GM19239 (cell line): ENCODE results near the gene SND1.

ENCODE experiments used
- DNase-seq: peaks from one replicate; pipeline ENCODE4 v3.0.0; 2011; ENCODE audit warnings: low spot score; ENCODE audit not compliant: insufficient read length
- FAIRE-seq: peaks from 2 replicates; lab custom pipeline; 2011; peaks lifted over from hg19 to GRCh38; lab: Jason Lieb, UNC

SND1 gene

DNA sequence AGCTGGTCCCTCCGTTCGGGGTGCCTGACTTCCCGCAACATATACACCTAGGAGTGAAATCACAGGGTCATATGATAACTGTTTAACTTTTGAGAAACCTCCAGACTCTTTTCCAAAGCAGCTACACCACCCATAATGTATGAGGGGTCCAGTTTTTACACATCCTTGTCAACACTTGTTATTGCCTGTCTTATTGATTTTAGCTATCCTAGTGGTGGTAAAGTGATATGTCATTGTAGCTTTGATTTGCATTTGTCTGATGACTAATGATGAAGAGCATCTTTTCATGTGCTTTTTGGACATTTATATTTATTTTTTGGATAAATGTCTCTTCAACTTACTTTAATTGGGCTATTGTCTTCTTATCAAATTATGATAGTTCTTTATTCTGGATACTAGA is 29.0 kb downstream of the SND1 start:
- DNase-seq (no peak), FAIRE-seq (no peak)

DNA sequence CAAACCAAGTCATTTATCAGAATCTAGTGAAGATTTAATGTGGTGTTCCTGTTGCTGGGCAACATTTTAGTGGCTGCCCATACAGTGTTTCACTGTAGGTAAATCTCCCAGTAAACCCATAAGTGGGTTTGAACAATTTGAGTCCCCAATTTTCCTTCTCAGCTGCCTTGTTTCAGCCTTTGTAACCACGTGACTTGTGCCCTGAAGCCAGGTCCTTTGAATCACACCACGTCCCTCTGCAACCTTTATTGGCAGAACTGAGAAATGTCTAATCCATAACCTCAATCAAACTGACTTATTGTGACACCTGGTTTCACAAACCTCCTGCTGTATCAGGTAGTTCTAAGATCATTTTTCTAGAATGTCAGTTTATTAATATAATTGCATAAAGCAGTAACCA is 30.1 kb downstream of the SND1 start:
- DNase-seq (no peak), FAIRE-seq (no peak)

DNA sequence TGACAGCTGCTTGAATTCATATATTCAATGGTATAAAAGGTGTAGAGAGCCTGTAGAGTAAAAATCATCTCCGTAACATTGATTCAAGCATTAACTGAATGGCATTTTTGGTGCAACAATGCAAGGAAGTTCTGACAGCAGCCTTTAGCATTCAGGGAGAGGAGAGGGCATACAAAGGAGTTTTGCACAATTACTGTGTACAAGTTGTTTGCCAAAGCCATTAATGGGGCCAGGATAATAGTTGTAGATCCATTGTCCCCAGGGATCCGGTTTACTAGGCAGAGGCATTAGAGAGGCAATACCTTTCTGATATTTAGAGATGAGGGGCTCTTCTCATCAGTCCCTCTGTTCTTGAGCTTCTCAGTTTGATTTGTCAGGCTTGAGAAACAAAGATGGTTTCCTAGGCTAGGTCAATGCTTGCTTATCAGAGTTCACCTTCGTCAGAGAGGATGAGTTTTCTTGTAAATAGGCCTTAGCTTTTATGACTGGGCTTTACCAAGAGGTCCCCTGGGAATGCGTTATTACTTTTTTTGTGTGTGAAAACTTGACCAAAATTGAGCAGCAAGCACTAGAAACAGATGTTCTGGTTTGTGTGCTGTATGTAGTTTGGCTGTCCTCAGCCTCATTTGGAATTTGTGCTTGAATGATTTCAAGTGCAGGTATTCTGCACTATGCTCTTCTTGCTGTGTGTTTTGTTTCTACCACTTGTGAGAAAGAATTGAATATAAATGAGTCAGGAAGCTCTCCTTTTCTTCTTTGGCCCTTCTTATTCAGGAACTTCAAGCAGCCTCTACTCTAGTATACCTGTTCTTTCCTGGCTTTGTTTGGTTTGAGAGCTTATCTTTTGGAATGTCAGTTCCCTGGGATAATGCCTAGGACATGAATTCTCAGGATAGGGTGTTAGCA is 32.0 kb downstream of the SND1 start:
- DNase-seq (no peak), FAIRE-seq (peak; percentile 77)

DNA sequence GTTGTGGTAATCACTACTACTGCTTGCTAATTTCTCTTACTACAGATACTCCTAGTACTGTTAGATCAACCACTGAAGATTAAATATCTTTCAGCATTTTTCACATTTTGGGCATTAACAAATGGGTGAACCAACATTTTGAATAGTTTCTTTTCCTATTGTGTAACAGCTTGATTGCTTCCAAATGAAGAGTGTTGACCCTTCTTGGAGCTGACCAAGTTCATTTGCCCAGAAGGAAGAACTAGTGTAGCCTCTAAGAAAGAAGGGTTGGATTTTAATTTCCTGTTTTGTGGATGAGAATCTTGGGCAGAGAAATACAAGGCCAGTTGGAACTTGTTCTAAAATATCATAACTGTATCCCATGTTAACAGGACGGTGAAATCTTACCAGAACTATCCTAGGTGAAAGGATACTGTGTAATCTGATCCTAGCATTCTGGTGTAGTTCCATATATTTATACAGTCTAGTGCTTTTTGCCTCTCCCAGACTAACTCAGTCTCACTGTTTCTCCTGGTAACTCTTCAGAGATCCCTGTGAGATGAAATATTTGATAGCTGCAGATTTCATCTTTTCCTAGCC is 37.3 kb downstream of the SND1 start:
- FAIRE-seq (no peak), DNase-seq (no peak)

DNA sequence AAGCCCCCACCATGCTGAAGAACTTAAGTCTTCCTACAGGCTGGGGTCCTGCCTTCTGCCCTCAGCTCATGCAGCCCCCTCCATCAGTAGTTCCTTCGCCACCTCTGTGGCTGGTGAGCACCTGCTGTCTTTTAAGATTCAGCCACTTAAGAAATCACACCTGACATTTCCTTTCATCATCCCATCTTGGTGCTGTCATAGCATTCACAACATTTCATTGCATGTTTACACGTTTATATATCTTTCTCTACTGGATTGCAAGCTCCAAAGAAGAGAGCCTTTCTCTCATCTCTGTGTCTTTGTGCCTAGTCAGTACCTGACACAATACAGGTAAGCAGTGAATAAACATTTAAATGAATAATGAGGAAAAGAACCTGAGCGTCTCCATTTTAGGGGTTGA is 38.3 kb downstream of the SND1 start:
- no peak for DNase-seq

DNA sequence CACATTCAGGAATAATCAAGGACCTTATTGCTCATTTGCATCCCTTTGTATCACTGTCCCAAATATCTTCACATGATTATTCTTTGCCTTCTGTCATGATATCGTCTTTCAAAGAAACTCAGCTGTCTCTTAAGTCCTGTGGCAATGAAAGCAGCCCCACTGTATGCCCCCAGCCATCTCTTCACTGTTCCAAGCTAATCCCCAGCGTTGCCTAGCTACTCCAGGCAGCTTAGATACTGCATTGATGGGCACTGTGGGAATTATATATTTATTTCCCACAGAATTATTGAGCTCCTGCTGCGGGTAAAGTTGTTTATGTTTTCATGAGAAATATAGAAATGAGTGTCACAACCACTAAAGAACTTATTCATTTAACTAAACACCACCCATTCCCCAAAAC is 38.8 kb downstream of the SND1 start:
- DNase-seq = no peak
- no peak for FAIRE-seq

More for the DNA sequence above, 38.3 kb downstream of the SND1 start:
- no peak for FAIRE-seq

DNA sequence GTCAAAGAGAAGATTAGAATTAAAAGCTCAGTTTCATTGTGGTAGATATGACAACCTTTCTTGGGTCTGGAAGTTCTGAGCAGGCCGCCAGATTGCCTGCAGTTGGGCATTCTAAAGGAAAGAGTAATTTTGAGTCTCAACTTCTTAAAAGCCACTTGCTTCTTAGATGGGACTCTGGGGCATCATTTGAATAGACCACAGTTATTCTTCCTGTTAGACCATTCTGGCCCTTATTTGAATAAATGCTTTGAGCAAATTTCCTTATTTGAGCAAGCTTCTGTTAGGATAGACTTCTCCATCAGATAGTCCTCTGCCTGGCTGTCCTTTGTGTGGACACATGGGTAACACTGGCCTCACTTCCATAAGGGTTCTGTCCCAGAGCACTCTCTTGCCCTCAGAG is 40.2 kb downstream of the SND1 start:
- DNase-seq (no peak), FAIRE-seq (peak; percentile 18)

DNA sequence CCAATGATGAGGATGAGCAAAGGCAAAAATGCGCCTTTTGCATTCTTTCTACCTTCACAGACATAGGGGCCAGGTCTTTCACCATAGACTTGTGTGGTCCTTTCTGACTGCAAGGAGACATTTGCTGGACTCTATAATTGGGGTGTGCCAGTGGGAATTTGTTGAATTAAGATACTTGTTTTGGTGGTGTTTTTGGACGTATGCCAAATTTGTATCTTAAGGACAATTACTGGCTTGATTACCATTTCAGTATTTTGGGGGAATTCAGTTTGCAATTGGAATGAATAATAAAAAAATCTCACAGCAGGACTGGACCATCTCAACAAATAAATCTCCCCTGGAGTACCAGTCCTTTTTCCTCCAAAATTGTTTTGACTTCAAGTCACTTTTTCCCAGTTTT is 47.9 kb downstream of the SND1 start:
- DNase-seq (no peak), FAIRE-seq (no peak)

DNA sequence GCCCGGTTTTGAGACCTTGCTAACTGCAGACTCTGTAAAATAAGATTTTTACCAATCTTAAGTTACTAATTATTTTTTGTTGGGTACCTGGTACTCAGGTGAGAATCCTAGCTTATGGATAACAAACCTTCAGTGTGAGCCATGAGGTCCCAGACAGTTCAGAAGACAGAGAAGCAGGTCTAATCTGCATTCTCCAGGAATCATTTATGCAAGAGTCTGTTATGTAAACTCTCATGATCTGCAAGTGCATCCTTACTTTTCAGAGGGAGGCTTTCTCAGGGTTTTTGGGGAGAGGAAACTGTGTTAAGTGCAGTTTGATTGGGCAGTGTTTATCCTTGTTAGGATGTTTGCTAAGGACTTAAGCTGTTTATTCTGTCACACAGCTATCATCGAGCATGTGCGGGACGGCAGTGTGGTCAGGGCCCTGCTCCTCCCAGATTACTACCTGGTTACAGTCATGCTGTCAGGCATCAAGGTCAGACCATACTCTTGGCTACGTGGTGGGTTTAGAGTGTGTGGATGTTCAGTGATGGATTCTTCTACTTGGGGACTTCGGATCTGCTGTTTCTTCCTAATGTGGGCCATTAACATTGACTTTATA is 50.2 kb downstream of the SND1 start:
- DNase-seq = no peak
- no peak for FAIRE-seq

DNA sequence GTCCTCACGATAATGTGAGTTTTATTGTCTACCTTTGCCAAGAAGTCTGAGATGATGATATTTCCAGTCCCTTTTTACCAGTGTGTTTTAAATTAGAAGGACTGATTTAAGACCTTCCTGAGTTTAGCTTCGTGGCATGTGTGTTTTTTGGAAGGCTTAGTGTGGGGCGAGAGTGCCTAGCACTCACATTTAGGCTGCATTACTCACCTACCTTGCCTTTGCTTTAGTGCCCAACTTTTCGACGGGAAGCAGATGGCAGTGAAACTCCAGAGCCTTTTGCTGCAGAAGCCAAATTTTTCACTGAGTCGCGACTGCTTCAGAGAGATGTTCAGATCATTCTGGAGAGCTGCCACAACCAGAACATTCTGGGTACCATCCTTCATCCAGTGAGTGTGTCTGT is 50.9 kb downstream of the SND1 start:
- FAIRE-seq (no peak), DNase-seq (no peak)

DNA sequence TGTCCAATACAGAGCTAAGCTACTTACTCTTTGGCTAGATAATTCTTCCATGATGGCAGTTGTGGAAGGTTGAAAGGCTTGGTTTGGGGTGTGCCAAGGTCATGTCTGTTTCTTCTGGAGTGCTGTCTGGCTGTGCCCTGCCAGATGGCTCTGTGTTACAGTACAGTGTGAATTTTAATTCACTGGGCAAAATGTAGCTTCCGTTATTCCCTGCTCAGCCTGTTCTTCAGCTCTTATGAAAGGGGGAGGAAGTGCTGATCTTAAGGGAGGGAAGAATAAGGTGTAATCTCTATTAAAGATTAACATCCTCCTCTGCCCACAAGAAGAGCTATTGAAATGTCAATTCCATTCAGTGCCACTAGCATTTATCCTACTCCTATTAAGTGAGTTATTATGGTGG is 52.2 kb downstream of the SND1 start:
- DNase-seq (no peak), FAIRE-seq (no peak)

DNA sequence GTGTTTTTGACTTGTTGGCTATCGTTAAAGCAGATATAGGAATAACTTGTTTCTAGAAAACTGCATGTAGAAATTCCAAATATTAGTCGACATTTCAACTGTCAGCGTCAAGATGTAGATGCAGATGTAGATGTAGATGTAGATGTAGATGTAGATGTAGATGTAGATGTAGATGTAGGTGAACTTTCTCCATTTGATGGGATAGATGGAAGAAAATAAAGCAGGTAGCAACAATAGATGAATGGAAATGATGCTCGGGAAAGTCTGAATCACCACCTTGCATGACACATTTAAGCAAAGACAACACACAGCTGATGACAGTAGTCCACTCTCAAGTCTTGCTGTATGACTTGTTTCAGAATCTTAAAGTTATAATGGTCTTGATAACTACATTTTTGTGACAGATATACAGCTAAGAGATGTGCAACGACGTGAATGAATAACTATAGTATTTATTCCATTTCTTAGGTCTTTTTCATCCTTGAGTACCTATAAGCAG is 53.5 kb downstream of the SND1 start:
- DNase-seq = no peak

DNA sequence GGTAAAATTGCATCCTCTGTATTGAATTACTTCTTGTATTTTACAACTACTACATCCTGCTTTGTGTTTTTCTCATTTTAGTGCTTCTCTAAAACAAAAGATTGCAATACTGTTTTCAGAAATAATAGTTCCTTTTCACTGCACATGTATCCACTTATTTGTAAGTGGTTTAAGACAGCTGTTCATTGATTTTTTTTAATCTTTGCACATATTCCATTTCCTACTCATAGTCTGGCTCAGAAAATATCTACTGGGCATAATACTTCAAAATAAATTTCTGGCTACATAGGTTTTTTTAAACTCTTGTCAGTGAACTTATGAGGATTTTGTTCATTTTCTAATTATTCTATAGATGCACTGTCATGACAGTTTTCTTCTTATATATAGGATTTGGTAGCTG is 54.8 kb downstream of the SND1 start:
- FAIRE-seq = no peak
- no peak for DNase-seq

More for the DNA sequence above, 53.5 kb downstream of the SND1 start:
- FAIRE-seq = no peak

DNA sequence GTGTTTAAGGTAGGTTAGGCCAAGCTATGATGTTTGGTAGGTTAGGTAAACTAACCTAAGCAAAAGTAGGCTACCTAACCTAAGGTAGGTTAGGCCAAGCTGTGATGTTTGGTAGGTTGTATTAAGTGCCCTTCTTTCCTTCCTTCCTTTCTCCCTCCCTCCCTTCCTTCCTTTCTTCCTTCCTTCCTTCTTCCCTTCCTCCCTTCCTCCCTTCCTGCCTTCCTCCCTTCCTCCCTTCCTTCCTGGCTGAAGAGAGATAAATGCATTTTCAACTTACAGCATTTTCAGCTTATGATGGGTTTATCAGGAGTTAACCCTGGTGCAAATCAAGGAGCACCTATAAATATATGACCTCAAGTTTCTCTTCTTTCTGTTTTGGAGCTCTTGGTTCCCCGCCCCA is 56.2 kb downstream of the SND1 start:
- DNase-seq (no peak), FAIRE-seq (no peak)

DNA sequence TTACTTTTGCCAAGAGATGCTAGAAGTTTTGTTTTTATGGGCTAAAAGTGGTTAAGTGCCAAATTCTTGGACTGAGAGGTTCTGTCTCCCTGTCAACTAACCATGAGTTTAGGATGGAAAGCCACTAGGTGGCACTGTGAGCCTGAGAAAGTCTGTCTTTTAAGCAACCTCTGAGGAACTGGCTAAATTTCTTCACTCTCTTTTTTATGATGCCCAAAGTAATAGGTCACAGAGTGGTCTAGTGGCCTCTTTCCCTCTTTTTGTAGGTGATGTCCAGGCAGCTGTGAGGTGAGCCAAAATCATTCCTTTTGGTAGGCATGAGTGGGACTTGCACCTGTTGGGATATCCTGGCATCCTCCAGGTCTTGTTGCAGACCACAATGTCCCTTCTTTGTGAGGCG is 56.8 kb downstream of the SND1 start:
- FAIRE-seq = peak; percentile 87
- DNase-seq = peak; percentile 22

DNA sequence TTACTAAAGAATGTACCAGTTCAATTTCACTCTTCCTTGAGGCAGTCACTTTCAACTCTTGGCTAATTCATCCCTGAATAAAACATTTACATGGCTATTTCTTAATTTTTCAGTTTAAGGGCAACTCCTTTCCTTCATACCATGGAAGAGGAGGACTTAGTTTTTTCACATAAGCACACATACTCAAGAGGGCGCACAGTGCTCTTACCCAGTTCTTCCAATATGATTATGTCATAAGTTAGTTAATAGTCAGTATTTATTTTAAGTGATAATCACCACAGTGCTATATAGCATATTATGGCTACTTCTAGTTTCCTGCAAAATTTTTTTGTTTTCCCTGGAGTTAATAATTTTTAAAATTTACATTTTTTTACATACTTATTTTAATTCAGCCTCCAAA is 58.6 kb downstream of the SND1 start:
- FAIRE-seq (no peak), DNase-seq (no peak)

DNA sequence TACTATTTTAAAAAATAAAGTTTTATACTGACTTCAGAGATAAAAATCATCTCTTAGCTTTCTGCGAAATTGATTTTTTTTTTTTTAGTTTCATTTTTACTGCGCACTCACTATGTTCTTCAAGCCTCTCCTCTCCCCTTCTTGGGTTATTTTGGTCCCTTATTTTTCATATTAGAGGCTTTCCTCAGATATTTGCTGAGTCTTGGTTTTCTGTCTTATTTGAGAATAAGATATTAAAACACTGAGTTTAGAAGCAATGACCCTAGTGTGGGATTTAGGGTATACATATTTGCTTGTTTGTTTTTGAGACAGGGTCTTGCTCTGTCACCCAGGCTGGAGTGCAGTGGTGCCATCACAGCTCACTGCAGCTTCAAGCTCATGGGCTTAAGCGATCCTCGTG is 59.9 kb downstream of the SND1 start:
- FAIRE-seq = no peak
- DNase-seq = no peak

DNA sequence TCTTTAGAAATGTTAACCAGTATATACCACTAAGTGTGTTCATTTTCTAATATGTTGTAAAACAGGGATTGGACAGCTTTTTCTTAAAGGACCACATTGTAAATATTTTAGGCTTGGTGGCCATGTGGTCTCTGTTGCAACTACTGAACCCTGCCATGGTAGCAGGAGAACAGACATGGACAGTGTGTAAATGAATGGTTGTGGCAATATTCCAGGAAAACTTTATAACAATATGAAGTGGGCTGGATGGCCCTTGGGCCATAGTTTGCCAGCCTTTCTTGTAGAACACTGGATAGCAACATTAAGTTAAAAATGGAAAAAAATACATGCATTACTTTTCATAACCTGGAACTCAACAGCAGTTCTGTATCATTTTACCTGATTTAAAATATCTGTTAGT is 61.0 kb downstream of the SND1 start:
- FAIRE-seq (no peak), DNase-seq (no peak)

DNA sequence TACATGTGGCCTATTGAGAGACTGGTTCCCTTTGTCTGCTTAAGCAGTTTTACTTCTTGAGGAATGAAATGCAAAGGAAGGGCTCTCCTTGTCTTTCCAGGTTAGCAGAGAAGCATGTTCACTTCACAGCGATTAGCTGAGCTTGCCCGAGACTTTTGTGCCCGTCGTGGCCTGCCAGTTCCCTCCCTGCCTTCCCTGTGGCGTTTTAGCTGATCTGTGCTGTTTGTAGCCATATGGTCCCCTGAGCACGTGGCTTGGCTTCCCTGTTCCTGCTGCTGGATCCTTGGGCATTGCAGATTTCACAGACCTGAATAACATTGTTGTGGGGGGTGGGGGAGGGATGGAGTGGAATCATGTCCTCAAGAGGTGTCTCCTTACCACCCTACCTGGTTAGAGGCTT is 61.8 kb downstream of the SND1 start:
- FAIRE-seq (no peak), DNase-seq (no peak)

DNA sequence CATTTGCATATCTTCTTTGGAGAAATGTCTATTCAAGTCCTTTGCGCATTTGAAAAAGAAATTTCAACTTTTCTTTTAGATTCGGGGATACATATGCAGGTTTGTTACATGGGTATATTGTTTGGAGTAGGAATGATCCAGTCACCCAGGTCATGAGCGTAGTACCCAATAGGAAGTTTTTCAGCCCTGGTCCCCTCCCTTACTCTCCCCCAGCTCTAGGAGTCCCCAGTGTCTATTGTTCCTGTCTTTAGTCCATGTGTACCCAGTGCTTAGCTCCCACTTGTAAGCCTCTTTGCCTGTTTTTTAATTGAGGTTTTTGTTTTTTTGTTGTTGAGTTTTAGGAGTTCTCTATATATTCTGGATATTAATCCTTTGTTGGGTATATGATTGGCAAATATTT is 63.3 kb downstream of the SND1 start:
- DNase-seq (no peak), FAIRE-seq (peak; percentile 40)

DNA sequence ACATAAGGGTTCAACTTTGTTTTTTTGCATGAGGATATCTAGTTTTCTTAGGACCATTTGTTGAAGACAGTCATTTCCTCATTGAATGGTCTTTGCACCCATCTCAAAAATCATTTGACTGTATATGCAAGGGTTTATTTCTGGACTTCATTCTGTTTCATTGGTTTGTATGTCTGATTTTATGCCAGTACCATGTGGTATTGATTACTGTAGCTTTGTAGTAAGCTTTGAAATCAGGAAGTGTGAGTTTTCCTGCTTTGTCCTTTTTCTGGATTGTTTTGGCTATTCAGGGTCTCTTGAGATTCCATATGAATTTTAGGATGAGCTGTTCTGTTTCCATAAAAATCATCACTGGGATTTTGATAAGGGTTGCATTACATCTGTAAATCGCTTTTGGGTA is 63.9 kb downstream of the SND1 start:
- peak; percentile 11 for FAIRE-seq
- no peak for DNase-seq
